ENCODE measurements around the gene SYK.
"Not testable (repeated sequence)": the region's sequence is repeated elsewhere in the genome, so short reads cannot be mapped to it uniquely, and the experiment has no call there.

SYK gene

DNA sequence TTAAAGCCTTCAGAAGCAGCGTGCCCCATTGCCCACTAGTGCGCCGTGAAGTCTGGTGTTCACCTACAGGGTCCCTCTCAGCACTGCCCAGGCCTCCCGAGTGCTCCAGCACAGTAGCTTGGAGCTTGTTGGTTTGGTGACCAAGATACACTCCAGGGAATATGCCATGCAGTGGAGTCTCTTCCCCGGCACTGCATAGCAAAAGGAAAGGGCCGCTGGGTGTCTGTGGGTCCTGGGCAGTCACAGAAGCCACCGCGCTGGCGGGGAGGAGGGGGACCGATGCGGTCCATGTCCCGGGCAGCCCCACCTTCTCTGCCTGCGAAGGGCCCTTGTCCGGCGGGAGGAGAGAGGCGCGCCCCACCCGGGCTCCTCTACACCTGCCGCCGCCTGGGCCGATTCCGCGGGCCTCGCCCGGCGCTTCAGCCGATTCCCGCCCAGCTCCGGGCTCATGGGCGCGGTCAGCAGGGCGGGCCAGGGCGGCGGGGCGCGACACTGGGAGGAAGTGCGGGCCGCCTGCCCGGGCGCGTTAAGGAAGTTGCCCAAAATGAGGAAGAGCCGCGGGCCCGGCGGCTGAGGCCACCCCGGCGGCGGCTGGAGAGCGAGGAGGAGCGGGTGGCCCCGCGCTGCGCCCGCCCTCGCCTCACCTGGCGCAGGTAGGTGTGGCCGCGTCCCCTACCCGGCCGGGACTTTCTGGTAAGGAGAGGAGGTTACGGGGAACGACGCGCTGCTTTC, at the start of gene SYK:
SYK (plus strand) TSS at position 579 of the 732 bp plus-strand sequence. CDS start 42,080 bp downstream, outside the sequence.
- peak; percentile 43 for DNase-seq

DNA sequence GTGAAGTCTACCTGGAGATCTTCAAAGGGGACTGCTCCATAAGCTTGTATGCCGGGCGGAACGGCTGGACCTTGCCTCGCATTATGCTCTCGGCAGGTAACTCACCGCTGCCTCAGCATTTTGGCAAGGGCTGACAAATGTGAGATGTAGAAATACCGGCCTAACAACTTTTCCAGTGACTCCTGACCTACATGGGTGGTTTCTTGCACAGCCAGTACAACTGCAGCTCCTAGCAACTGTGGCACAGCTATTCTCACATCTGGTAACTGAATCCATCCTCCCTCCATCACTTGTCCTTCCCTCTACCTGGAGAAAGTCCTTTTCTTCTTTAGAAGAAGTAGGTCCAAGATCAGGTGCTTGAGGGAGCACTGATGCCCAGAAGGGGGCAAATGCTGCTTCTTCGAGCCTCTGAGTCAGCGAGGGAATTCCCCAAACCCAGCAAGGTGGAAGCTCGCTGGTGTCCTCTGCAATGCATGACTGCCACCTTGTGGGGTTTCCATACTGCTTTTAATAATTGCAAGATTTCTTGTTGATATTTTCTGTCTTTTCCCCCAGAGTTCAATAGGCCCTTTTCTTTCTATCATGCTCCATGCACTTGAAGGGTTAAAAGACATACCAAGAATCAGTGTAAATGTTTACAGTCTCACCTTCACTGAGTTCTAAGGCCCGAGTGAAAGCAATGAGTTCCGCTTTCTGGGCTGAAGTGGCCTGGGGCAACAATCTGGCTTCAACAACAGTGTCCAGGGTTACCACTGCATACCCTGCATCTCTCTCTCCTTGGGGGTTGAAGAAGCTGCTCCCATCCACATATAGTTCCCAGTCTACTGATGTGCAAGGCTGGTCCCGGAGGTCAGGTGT, 45.9 kb upstream of the SYK start:
- DNase-seq: not testable (repeated sequence)

DNA sequence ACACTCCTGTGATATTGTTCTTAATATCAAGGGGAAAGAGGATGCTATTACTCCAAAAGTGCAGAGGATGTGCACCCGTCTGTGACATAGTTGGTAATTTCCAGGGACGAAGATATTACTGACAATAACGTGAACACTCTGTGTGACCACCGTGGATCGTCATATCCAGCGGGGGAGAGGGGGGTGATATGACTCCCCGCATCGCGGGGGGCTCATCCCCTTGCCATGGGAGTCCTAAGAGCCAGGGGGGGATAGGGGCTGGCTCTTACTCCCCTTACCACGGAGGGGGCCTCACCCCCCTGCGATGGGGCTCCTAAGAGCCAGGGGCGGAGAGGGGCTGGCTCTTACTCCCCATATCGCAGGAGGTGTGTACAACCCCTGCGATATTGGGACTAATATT, 41.0 kb upstream of the SYK start:
- DNase-seq: not testable (repeated sequence)

DNA sequence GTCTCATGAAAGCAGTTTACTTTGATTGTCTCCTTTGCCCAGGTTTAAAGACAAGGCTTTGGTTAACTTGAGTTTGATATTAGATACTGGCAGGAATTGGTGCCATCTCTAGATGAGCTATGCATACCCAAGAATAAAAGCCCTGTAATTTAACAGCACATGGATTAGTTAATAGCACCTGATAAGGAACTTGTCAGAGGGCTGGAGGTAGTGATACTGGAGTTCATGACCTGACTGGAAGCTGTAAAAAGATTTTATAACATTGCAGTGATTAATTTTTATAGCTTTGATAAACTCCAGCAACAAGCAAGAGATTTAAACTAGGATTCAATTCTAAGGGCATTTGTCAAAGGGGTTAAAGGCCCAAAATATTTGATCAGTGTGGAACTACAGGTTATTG, 34.9 kb upstream of the SYK start:
- no peak for DNase-seq

DNA sequence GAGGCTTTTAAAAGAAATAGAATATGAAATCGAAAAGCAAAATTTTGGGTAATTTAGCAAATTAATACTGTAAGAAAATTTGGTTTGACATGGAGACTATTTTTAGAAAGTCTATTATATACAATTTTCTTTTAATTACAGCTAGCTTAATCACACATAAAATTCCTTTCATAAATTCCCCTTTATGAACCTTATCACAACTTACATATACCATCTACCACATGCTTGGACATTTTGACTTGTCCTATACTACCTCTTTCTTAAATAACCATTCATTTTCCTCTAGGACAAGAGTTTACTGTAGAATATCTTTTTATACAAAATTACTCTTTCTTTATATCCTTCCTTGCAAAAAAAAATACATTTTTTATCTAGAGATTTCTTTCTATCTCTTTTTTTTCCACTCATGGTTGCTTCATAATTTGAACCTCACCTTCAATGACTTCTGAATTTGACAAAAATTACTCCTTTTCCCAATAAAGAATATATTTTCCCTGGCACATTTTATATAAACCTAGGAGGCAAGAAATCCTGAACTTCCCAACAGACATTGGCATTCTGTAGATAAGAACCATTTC, 34.0 kb upstream of the SYK start:
- no peak for DNase-seq

DNA sequence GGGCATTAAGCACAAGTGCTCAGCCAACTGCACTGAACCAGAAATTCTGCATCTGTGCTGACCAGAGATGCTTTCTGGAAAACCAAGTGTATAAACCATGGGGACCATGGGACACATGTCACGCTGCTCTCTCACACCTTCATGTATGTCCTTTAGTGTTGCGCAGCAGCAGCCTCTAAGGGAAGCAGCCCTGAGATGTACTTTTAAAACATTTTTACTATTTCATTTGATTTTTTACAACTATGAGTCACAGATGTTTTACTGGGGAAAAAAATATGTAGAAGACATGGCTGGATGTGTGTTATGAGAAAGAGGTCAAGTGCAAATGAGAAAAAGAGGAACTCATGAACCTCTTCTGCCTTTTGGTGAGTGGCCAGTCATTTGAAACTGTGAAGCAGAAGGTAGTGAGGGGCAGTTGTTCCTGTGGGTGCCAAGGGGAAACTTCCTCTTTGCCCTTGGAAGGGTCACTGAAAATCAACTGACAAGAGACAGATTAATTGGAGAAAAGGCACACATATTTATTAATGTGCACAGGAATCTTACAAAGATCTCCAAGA, 31.4 kb upstream of the SYK start:
- no peak for DNase-seq

DNA sequence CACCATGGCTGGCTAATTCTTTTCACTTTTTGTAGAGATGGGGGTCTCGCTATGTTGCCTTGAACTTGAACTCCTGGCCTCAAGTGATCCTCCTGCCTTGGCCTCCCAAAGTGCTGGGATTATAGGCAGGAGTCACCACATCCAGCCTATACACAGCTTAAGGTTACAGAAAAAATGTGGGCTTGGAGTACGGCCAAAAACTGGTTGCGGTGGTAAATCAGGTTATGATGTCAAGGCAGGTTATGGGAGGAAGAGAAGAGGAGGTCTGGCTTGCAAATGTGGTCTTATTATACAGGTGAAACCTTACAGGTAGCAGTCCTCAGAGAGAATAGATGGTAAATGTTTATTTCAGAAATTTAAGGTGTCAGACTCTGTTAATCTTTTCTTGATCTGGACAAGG, 30.7 kb upstream of the SYK start:
- no peak for DNase-seq

DNA sequence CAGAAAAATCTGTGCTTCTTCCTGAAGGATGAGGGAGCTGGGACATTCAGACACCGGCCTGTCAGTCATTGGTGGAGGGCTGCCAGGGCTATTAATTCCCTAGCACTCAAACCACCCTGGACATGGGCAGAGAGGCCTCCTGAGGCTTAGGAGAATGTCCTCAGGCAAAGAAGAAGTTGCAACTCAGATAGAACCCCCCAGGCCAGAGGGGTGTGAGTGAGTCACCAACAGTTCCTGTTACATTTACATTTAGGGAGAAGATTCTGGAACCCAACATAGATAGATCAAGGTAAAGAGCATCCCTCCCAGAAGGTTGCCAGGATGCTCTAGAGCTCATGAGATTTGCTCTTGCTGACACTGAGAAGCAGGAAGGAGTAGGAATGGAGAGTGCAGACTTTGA, 29.2 kb upstream of the SYK start:
- no peak for DNase-seq

DNA sequence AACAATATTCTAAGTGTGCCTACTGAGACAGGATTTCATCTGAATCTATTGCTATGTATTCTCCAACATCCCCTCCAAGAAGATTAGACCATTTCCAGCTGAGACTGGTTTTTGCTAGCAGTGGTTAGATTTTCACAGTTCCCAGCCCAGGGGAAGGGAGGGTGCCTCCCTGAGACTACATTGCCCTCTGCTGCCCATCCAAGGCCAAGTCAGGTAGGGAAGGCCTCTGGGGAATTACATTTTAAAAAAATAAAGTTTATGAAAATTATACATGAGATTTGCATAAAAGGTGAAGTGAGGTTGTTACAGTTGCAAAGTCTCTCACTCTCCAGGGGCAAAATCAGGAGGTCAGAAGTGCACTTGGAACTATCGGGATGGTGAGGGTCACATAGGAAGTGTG, 28.0 kb upstream of the SYK start:
- DNase-seq: no peak

DNA sequence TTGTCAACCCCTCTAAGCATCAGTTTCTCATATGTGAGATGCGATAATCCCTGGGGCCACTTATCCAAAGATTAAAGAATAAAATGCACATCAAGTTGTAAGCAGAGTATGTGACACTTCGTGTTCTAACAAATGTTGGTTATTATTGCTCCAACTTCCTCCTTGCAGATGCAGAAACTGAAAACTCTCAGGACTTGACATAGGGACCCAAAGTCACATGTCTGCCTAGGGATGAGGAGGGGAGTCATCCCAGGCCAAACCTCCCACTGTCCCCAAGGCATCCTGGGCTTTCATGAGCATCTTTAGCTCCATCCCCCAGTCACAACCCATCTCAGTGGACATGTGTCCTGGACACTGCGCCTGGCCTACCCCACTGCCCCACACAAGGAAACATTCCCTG, 27.5 kb upstream of the SYK start:
- no peak for DNase-seq

DNA sequence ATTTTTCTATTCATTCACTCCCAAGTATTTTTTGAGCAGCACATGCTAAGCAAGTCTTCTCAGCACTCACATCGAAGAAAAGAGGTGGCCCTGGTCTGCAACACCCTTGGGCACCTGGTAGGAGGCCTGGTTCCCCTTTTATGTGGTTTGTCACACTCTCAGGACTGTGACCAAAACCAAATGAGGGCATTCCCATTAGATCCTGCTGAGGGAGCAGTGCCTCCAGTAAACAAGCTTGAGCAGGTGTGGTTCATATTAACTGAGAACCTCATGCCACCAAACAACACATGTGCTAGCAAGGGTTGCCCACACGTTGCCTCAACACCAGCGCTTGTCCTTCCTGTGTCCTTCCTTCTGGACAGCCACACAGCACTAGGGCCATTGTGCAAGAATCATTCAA, 26.9 kb upstream of the SYK start:
- no peak for DNase-seq

DNA sequence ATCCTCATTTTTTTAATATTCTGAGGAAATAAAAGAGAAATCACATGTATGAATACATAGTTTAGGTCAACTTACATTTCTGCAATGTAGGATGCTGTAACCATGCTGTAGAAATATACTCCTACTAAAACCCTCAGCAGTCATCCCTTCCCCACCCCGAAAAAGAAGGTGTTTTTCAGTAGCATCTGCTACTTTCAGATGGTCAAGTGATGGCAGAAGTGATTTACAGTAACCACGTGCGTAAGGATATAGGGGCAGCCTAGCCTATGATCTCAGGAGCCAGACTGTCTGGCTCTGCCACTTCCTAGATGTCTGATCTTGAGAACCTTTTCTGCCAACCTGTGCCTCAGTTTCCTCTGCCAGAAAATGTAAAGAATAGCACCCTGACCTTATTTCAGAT, 26.0 kb upstream of the SYK start:
- DNase-seq: no peak

DNA sequence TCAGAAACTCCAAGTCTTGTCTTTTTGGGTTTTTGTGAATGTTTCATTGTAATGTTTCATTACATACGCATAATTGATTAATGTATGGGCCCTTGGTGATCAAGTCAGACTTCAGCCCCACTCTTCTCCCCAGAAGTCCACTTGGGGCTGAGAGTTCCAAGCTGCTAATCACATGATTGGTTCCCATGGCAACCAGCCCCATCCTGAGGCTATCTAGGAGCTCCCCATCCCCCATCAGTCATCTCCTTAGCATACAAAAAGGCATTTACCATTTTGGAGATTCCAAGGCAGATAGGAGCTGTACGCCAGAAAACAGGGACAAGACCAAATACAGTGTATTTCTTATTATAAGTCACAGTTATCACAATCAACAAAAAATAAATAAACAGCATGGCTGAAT, 22.9 kb upstream of the SYK start:
- no peak for DNase-seq

DNA sequence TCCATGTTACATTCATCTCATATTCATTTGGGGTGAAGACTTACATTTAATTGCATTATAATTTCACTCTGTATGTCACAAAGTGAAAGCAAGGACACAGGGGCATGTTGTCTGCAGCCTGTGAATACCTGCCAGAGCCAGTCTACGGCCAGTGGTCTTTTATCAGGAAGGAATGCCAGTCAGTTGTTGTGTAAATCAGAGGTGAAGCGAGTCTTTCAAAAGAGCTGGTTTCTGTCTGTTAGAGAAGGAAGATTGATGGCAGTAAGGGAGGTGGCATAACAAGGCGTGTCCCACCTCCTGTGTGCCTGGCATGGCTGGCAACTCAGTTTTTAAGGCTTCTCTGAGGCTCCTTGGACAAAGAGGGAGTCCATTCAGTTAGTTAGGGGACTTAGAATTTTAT, 18.1 kb upstream of the SYK start:
- no peak for DNase-seq

DNA sequence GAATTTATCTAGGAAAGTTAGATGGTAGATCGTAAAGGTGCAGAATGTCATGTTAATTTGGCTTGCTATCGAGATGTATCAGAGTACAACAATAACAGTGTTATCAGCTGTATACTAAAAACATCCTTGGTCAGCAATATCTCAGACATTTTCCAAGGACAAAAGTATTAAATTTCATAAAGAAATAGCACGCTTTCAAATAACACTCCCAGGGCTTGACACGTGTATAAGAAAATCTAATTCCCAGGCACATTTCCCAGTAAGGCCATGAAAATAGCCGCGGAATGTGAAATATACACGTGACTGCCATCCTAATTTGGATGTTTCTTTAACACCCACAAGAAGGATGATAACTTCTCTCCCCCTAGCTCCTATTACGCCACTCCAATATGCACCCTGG, 17.7 kb upstream of the SYK start:
- no peak for DNase-seq

DNA sequence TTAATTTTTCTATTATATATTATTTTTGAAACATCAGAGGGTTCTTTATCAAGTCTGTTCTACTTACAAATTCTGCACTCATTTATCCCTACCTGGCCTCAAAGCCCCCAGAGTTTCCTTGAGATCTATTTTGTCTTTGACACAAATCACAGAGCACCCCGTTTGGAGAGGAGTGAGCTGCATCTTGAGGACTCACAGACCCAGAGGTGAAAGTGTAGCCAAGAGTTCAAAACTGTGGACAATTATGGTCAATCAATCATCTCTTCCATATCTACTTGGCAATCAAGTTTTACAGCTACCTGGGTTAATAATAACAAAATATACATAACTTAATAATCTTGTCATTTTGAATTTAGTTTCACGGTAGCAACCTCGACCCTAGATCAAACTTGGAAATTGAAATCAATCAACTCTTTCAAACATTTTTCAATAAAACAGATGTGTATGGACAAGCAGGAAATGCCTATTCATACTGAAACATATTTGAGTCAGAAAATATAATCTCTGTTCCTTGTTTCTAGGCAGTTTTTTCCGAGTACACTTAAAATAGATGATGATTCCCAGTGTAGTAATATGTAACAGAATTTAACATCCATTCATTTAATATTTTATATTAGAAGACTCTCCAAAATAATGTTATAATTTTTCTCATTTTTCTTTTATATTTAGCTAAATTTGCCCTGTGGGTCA, 13.7 kb upstream of the SYK start:
- no peak for DNase-seq

DNA sequence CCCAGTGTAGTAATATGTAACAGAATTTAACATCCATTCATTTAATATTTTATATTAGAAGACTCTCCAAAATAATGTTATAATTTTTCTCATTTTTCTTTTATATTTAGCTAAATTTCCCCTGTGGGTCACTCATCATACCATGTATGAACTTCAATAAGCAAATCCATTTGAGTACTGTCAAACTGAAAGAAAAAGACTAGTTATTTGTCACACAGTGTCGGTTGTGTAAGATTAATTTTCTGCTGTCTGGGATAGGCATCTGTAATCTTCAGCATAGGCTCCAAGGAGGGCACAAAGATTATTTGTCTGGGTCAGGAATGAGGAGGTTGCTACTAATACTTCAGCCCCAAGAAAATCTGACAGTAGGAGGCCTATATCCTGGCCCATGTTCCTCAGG, 13.1 kb upstream of the SYK start:
- not testable (repeated sequence) for DNase-seq

DNA sequence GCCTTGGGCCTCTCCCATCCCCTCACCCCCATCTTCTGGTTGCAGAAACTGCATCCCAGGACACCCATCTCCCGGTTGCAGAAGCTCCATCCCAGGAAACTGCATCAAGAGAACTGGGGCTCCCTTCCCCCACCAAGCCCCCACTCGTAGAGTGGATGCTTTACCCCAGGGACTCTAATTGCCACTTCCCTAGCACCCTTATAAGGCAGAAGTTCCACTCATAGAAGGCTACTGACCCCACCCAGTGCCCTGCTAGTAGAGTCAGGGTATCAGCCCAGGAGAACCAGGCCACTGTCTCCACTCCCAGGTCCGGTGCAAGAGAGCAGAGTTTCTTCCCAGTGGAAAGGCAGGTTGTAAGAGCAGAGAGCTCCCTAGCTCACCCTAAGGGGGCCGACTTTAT, 12.2 kb upstream of the SYK start:
- DNase-seq: no peak

DNA sequence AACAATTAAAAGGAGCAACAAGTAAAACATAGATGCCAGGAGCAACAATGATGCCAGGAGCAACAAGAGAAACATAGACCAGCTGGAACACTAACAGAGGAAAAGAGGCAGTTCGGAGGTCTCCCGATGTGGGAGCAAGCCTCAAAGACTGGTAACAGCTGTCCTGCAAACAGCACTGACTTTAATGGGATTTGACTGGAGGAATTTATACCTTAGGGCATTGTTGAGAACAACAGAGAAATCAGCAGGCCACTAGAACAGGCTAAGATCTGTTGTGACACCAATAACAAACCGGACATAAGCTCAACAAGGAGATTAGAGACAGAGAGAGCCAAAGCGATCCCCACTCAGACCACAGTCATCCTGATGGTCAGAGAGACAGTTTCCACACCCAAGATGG, 11.8 kb upstream of the SYK start:
- no peak for DNase-seq

DNA sequence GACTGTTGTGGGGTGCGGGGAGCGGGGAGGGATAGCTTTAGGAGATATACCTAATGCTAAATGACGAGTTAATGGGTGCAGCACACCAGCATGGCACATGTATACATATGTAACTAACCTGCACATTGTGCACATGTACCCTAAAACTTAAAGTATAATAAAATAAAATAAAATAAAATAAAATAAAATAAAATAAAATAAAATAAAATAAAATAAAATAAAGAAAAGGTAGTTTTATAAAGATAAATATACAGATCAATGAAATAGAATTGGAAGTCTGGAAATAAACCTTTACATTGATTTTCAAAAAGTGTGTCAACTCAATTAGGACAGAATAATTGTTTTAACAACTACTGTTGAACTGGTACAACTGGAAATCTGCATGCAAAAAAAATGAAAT, 8.6 kb upstream of the SYK start:
- DNase-seq: not testable (repeated sequence)

DNA sequence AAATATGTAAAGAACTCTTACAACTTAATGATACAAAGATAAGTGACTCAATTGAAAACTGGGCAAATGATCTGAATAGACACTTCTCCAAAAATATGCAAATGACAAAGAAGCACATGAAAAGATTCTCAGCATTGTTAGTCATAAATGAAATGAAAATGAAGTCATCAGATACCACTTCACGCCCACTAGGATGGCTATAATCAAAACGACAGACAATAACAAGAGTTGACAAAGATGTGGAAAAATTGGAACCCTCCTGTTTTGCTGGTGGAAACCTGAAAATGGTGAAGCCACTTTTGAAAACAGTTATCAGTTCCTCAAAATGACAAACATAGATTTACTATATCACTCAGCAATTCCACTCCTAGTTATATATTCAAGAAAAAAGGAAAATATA, 7.9 kb upstream of the SYK start:
- DNase-seq: no peak

DNA sequence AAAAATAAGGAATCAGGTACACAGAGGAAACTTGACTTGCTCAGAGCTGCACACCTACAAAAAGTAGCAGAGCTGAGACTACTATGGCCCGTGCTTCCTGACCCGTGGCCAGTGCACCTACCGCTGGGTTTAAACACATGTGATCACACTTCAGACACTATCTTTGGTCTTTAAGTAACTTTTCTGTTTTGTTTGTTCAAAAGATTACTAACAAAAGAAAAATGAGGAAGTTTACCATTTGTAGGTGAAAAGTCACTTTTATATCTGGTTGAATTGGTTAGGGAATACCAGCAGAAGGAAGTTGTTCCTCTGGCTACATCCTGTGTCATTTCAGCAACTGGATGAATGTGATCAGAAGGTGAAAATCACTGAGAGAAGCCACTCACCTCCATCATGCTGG, 6.5 kb upstream of the SYK start:
- no peak for DNase-seq

DNA sequence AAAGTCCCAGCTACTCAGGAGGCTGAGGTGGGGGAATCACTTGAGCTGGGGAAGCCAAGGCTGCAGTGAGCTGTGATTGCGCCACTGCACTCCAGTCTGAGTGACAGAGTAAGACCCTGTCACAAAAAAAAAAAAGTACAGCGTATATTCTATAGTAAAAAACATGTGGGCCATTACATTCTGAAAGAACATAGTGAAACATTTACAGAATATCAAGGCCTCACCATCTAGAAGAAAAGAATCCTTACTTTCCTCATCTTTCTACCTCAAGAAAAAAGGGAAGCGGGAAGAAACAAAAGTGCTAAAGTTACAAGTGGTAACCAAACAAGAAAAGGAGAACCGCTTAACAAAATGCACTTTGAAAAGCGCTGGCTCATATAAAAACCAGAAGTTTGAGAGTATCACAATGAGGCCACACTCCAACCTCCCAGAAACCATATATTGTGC, 5.7 kb upstream of the SYK start:
- DNase-seq: no peak
